ENCODE results near the gene GLG1.
"Not testable (repeated sequence)": the region's sequence is repeated elsewhere in the genome, so short reads cannot be mapped to it uniquely, and the experiment has no call there.

Gene GLG1

GRCh38 chr16:74420612-74421481, 186.1 kb downstream of the GLG1 start, which contains the start of gene CLEC18B:
TSS of gene CLEC18B (minus strand) at chr16:74421478. CDS start at chr16:74421270, 208 bp downstream.
- not testable (repeated sequence) for H3K4me2 ChIP-seq (ENCODE audit: low read depth, low read length); H3K4me3 ChIP-seq (ENCODE audit: low read length); H3F3A ChIP-seq (ENCODE audit: insufficient read depth, low read length); H4K20me1 ChIP-seq (ENCODE audit: insufficient read depth, low read length); DNase-seq; H3K79me2 ChIP-seq (ENCODE audit: low read length); H3K27me3 ChIP-seq (replicated peaks; ENCODE audit: insufficient read depth, low read length); H3K36me3 ChIP-seq (replicated peaks; ENCODE audit: insufficient read depth, low read length); H3K27ac ChIP-seq (ENCODE audit: low read length); H3K9me3 ChIP-seq (replicated peaks; ENCODE audit: insufficient read depth, low read length); H3K4me1 ChIP-seq (ENCODE audit: low read length); H3K9me2 ChIP-seq (replicated peaks; ENCODE audit: insufficient read depth, low read length); H3K9ac ChIP-seq (ENCODE audit: low read length); H2AFZ ChIP-seq (ENCODE audit: low read length)

GRCh38 chr16:74419811-74420210, 187.1 kb downstream of the GLG1 start:
- not testable (repeated sequence) for H3F3A ChIP-seq (ENCODE audit: insufficient read depth, low read length); DNase-seq; H3K4me1 ChIP-seq (ENCODE audit: low read length); H3K9me3 ChIP-seq (replicated peaks; ENCODE audit: insufficient read depth, low read length); H3K9me2 ChIP-seq (replicated peaks; ENCODE audit: insufficient read depth, low read length); H3K4me2 ChIP-seq (ENCODE audit: low read depth, low read length); H3K9ac ChIP-seq (ENCODE audit: low read length); H4K20me1 ChIP-seq (ENCODE audit: insufficient read depth, low read length); H3K27me3 ChIP-seq (replicated peaks; ENCODE audit: insufficient read depth, low read length); H3K36me3 ChIP-seq (replicated peaks; ENCODE audit: insufficient read depth, low read length); H2AFZ ChIP-seq (ENCODE audit: low read length); H3K4me3 ChIP-seq (ENCODE audit: low read length); H3K79me2 ChIP-seq (ENCODE audit: low read length); H3K27ac ChIP-seq (ENCODE audit: low read length)

- not testable (repeated sequence) for H2AFZ ChIP-seq (ENCODE audit: low read length); H3K79me2 ChIP-seq (ENCODE audit: low read length); H3K9me3 ChIP-seq (replicated peaks; ENCODE audit: insufficient read depth, low read length); H4K20me1 ChIP-seq (ENCODE audit: insufficient read depth, low read length); DNase-seq; H3K4me1 ChIP-seq (ENCODE audit: low read length); H3K36me3 ChIP-seq (replicated peaks; ENCODE audit: insufficient read depth, low read length); H3K4me3 ChIP-seq (ENCODE audit: low read length); H3K4me2 ChIP-seq (ENCODE audit: low read depth, low read length); H3K9me2 ChIP-seq (replicated peaks; ENCODE audit: insufficient read depth, low read length); H3F3A ChIP-seq (ENCODE audit: insufficient read depth, low read length); H3K27me3 ChIP-seq (replicated peaks; ENCODE audit: insufficient read depth, low read length); H3K9ac ChIP-seq (ENCODE audit: low read length); H3K27ac ChIP-seq (ENCODE audit: low read length)
These were observed 189.0 kb downstream of the GLG1 start for GRCh38 chr16:74417897-74418296.

GRCh38 chr16:74413920-74414319, 193.0 kb downstream of the GLG1 start:
- not testable (repeated sequence) for H4K20me1 ChIP-seq (ENCODE audit: insufficient read depth, low read length); H3K4me2 ChIP-seq (ENCODE audit: low read depth, low read length); H3F3A ChIP-seq (ENCODE audit: insufficient read depth, low read length); H3K9me3 ChIP-seq (replicated peaks; ENCODE audit: insufficient read depth, low read length); H3K79me2 ChIP-seq (ENCODE audit: low read length); H3K36me3 ChIP-seq (replicated peaks; ENCODE audit: insufficient read depth, low read length); H3K9ac ChIP-seq (ENCODE audit: low read length); H3K9me2 ChIP-seq (replicated peaks; ENCODE audit: insufficient read depth, low read length); H2AFZ ChIP-seq (ENCODE audit: low read length); H3K27ac ChIP-seq (ENCODE audit: low read length); DNase-seq; H3K4me1 ChIP-seq (ENCODE audit: low read length); H3K4me3 ChIP-seq (ENCODE audit: low read length); H3K27me3 ChIP-seq (replicated peaks; ENCODE audit: insufficient read depth, low read length)

GRCh38 chr16:74413485-74413884, 193.4 kb downstream of the GLG1 start:
- H3K9me3 ChIP-seq (replicated peaks; ENCODE audit: insufficient read depth, low read length); H3F3A ChIP-seq (ENCODE audit: insufficient read depth, low read length); H4K20me1 ChIP-seq (ENCODE audit: insufficient read depth, low read length); H3K4me2 ChIP-seq (ENCODE audit: low read depth, low read length); H3K36me3 ChIP-seq (replicated peaks; ENCODE audit: insufficient read depth, low read length); H3K9me2 ChIP-seq (replicated peaks; ENCODE audit: insufficient read depth, low read length); H2AFZ ChIP-seq (ENCODE audit: low read length); H3K27ac ChIP-seq (ENCODE audit: low read length); DNase-seq; H3K27me3 ChIP-seq (replicated peaks; ENCODE audit: insufficient read depth, low read length); H3K79me2 ChIP-seq (ENCODE audit: low read length); H3K9ac ChIP-seq (ENCODE audit: low read length); H3K4me1 ChIP-seq (ENCODE audit: low read length); H3K4me3 ChIP-seq (ENCODE audit: low read length): not testable (repeated sequence)

- not testable (repeated sequence) for DNase-seq; H3K27me3 ChIP-seq (replicated peaks; ENCODE audit: insufficient read depth, low read length); H3K36me3 ChIP-seq (replicated peaks; ENCODE audit: insufficient read depth, low read length)
These were observed 194.0 kb downstream of the GLG1 start for GRCh38 chr16:74412775-74413390.

GRCh38 chr16:74412138-74412774, 194.7 kb downstream of the GLG1 start:
- H3K9me2 ChIP-seq (replicated peaks; ENCODE audit: insufficient read depth, low read length); DNase-seq; H3K36me3 ChIP-seq (replicated peaks; ENCODE audit: insufficient read depth, low read length); H3K9me3 ChIP-seq (replicated peaks; ENCODE audit: insufficient read depth, low read length); H3K79me2 ChIP-seq (ENCODE audit: low read length); H3K27me3 ChIP-seq (replicated peaks; ENCODE audit: insufficient read depth, low read length); H4K20me1 ChIP-seq (ENCODE audit: insufficient read depth, low read length); H3F3A ChIP-seq (ENCODE audit: insufficient read depth, low read length); H3K4me3 ChIP-seq (ENCODE audit: low read length); H2AFZ ChIP-seq (ENCODE audit: low read length); H3K9ac ChIP-seq (ENCODE audit: low read length); H3K4me2 ChIP-seq (ENCODE audit: low read depth, low read length); H3K4me1 ChIP-seq (ENCODE audit: low read length); H3K27ac ChIP-seq (ENCODE audit: low read length): not testable (repeated sequence)

More at GRCh38 chr16:74412775-74413390, 194.0 kb downstream of the GLG1 start:
- H3F3A ChIP-seq (ENCODE audit: insufficient read depth, low read length); H3K27ac ChIP-seq (ENCODE audit: low read length); H3K4me2 ChIP-seq (ENCODE audit: low read depth, low read length); H3K4me1 ChIP-seq (ENCODE audit: low read length); H3K9me3 ChIP-seq (replicated peaks; ENCODE audit: insufficient read depth, low read length); H2AFZ ChIP-seq (ENCODE audit: low read length); H3K4me3 ChIP-seq (ENCODE audit: low read length); H3K9me2 ChIP-seq (replicated peaks; ENCODE audit: insufficient read depth, low read length); H3K9ac ChIP-seq (ENCODE audit: low read length); H3K79me2 ChIP-seq (ENCODE audit: low read length); H4K20me1 ChIP-seq (ENCODE audit: insufficient read depth, low read length): not testable (repeated sequence)
